Measurements from ENCODE around the gene LIPC.

Gene LIPC

DNA sequence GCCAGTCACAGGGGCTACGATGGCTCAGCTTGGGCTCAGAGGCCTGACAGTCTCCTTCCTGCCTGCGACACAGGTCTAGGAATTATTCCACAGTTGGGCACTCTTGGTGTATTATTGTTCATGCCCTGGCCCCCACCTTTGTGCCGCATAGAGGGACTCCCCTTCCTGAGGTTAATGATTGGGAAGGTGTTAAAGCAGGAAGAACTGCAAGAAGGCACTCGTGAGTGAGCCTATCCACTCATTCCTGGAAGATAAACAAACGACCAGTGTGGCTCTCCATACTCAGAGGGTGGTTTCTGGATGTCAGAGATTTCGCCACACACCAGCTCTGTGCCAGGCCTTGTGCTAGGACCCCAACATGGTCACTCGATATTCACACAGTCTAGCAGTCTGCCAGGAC is 12.3 kb downstream of the LIPC start:
- no peak for DNase-seq (ENCODE audit: low read depth, low spot score)
- no peak overlapping the region for H3K4me3 ChIP-seq (ENCODE audit: low read depth, low read length)
- POLR2A ChIA-PET, result no interaction called here
- CTCF ChIA-PET, result no interaction called here
- TF ChIP-seq, protein P1, sequence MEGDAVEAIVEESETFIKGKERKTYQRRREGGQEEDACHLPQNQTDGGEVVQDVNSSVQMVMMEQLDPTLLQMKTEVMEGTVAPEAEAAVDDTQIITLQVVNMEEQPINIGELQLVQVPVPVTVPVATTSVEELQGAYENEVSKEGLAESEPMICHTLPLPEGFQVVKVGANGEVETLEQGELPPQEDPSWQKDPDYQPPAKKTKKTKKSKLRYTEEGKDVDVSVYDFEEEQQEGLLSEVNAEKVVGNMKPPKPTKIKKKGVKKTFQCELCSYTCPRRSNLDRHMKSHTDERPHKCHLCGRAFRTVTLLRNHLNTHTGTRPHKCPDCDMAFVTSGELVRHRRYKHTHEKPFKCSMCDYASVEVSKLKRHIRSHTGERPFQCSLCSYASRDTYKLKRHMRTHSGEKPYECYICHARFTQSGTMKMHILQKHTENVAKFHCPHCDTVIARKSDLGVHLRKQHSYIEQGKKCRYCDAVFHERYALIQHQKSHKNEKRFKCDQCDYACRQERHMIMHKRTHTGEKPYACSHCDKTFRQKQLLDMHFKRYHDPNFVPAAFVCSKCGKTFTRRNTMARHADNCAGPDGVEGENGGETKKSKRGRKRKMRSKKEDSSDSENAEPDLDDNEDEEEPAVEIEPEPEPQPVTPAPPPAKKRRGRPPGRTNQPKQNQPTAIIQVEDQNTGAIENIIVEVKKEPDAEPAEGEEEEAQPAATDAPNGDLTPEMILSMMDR (IDR thresholded peaks at IDR 0.05; ENCODE audit: insufficient read depth, low read length, missing control alignments), result no peak

DNA sequence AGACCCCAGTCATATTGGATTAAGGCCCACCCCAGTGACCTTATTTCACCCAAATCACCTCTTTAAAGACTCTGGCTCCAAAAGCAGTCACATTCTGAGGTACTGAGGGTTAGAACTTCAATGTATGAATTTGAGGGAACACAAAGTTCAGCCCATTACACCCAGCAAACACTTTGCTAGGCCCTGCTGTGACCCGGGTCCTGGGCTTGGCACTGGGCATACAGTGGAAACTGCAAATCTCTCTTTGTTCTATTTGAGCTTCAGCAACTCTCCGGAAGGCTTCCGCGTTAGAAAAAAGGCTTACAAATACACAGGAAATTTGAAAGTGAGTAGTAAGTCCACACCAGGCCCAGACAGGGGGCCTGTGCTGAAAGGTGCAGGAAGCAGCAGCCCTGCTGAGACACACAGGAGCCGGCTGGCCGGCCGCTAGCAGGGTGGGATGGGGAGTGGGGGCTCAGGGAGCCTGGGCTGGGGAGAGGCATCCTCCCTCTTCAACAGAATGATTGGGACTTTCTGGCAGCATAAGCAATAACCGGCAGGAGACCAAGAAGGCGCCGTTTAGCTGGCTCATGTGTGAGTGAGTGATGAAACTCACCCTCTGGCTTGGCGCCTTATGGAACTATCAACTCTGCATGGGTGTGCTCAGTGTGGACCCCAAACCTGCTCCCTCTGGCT is 13.0 kb downstream of the LIPC start:
- CTCF ChIA-PET, result no interaction called here
- TF ChIP-seq, protein P1 (IDR thresholded peaks at IDR 0.05; ENCODE audit: insufficient read depth, low read length, missing control alignments), result no peak
- H3K4me3 ChIP-seq (ENCODE audit: low read depth, low read length), result no peak overlapping the region
- POLR2A ChIA-PET, result no interaction called here
- DNase-seq (ENCODE audit: low read depth, low spot score), result no peak

DNA sequence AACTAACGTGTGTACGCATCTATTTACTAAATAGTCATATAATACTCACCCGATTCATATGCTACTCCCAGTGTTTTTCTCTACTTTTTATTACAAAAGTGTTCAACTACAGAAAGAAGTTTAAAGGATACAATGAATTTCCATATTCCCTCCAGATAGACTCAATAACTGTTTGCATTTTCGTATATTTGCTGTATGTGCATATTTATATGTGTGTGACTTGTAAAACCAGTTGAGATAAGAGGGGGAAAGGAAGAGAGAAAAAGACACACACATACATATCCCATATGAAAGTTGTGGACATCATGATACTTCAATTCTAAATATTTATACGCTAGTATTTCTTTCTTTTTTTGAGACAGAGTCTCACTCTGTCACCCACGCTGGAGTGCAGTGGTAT is 14.1 kb downstream of the LIPC start:
- POLR2A ChIA-PET, result no interaction called here
- H3K4me3 ChIP-seq (ENCODE audit: low read depth, low read length), result no peak overlapping the region
- CTCF ChIA-PET, result no interaction called here
- DNase-seq (ENCODE audit: low read depth, low spot score), result no peak
- TF ChIP-seq, protein P1 (IDR thresholded peaks at IDR 0.05; ENCODE audit: insufficient read depth, low read length, missing control alignments), result no peak

DNA sequence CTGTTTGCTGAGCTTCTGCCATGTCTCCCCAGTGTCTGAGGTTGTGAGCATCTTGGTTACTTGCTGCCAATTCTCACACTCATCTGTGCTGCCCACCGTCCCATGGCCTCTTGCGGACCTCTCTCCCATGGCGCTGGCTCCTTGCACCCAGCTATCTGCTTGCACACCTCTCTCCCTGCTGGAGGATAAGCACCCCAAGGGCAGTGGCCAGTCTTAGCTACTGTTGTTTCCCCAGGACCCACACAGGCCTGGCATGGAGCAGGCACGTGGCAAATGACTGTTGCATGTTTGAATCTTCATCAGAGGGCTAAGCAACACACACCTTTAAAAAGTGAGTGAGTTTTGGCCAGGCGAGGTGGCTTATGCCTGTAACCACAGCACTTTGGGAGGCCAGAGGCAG is 14.7 kb downstream of the LIPC start:
- POLR2A ChIA-PET, result no interaction called here

DNA sequence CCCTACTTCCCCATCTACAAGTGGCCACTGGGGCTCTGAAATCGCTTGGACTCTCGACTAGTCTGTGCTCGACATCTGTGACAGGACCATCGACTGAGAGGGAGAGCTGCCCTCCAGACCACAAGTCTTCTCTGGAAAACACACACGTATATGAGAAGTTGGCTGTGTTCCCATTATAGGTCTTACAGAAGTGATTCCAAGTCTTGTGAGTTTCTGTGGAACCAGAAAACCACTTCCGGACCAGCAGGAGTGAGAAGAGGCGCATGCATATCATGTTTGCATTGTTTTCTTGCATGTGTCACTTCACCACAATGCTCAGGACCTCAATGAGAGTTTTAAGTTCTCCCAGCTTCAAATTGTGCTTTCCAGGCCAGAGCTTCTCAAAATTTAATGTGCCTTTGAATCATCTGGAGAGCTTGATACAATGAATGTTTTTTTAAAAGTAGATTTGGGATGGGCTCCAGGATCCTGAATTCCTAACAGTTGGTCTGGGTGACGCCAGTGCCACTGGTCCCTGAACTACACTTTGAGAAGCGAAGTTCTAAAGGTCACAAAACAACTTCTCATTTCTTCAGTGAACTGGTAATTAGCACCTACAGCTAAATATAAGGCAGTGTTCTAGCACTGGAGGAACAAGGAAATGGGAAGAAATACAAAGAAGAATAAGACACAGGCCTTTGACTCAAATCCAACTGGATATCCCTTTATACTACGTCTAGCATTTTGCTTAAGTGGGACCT is 15.7 kb downstream of the LIPC start:
- ChIA-PET POLR2A (no interaction called here), CTCF (interaction anchor here (0.6 to 1.5 kb wide), 4 partner anchors 9 to 323 kb away, joined by 3 to 6 read pairs (median 3); no protein-coding TSS in a partner anchor)
- DNase-seq (ENCODE audit: low read depth, low spot score), result peak; percentile 59
- H3K4me3 ChIP-seq (ENCODE audit: low read depth, low read length), result no peak overlapping the region
- TF ChIP-seq, protein P1 (IDR thresholded peaks at IDR 0.05; ENCODE audit: insufficient read depth, low read length, missing control alignments), result no peak

More for the DNA sequence above, 14.7 kb downstream of the LIPC start:
- TF ChIP-seq, protein P1 (IDR thresholded peaks at IDR 0.05; ENCODE audit: insufficient read depth, low read length, missing control alignments), result no peak
- H3K4me3 ChIP-seq (ENCODE audit: low read depth, low read length), result no peak overlapping the region
- CTCF ChIA-PET, result interaction anchor here (1.0 to 1.5 kb wide), 2 partner anchors 17 to 324 kb away, joined by 3 to 6 read pairs; no protein-coding TSS in a partner anchor
- no peak for DNase-seq (ENCODE audit: low read depth, low spot score)

DNA sequence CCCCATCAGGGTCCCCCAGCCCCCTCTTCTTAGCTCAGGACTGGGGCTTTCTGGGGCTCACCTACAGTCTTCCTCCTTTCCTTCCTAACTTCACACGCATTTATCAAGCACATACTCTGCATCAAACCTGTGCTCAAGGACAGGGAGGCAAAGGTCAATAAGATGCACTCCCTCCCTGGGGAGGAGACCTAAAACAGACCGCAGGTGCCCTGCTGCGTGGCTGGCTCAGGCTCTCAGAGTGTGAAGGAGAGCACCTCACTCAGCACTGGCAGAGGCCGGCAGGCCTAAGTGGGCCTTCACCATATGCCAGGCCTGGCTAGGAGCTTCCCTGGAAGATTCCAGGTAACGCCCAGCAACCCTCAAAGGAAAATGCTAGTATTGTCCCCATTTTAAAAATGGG is 16.5 kb downstream of the LIPC start:
- no peak for DNase-seq (ENCODE audit: low read depth, low spot score)
- no peak overlapping the region for H3K4me3 ChIP-seq (ENCODE audit: low read depth, low read length)
- ChIA-PET CTCF (interaction anchor here (1.4 to 1.5 kb wide), 2 partner anchors 16 to 44 kb away, joined by 3 to 6 read pairs; no protein-coding TSS in a partner anchor), POLR2A (no interaction called here)
- TF ChIP-seq, protein P1 (IDR thresholded peaks at IDR 0.05; ENCODE audit: insufficient read depth, low read length, missing control alignments), result no peak

All from AG04449 (cell line).